ENCODE results near the gene THY1.

DNA sequence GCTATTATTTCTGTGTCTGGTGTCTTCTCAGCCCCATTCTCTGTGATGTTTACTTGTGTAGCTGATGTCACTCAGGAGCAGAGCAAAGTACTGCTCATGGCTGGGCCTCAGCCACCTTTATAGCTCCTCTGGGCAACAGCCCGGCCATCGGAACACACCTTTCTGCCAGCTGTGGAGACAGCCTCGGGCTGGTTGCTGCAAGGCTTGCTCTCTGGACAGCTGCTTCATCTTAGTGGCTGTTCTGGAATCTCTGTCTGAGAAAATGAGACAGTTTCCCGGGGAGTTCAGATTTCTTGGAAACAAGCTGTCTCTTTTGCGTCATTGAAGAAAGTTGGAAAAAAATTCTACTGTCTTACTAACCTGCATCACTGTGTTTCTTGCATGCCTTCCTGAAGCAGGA, 20.0 kb downstream of the THY1 start:
- TF ChIP-seq POLR2AphosphoS5 (IDR thresholded peaks at IDR 0.05; ENCODE audit: low read depth, low read length) (no peak), TAF1 (IDR thresholded peaks at IDR 0.05; ENCODE audit: low read depth, low read length) (no peak), POLR2A (IDR thresholded peaks at IDR 0.05; ENCODE audit: low read depth, low read length) (no peak), SPI1 (IDR thresholded peaks at IDR 0.05; ENCODE audit: low read depth, low read length) (no peak), PAX5 (IDR thresholded peaks at IDR 0.05; ENCODE audit: insufficient read depth, low read length, severe bottlenecking) (no peak)

Measured in GM12891 (cell line).